CD4-positive, alpha-beta T cell treated with Interleukin-17A for 1 hour (primary cell): ENCODE measurements around the gene CRYBG1.

Source experiments
- DNase-seq: peaks from one replicate; pipeline ENCODE4 v3.0.0-alpha.2; 2020

CRYBG1 gene

GRCh38 chr6:106360410-106360988 lies at the start of gene CRYBG1:
TSS of gene CRYBG1 (plus strand) at chr6:106360717. CDS start at chr6:106360909, 192 bp downstream.
- peak; percentile 79 for DNase-seq

GRCh38 chr6:106315765-106316374 lies 44.6 kb upstream of the CRYBG1 start:
- DNase-seq = no peak

DNA sequence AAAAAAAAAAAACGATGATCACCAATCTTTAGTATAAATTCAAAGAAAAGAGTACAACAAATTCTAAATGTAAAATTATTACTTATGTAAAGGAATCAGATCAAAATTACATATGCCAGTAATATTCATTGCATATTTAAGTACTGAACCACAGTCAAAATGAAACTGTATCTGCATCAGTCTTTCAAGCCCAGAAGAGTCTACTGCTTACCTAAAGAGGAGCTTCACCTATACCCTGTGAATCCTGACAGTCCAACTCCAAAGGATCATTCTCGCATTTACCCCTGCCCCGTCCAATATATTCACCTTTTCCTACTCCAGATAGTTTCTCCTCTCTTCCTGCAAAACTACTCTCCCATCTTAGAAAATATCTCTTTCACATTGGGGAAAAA lies 44.1 kb upstream of the CRYBG1 start:
- DNase-seq = no peak

DNA sequence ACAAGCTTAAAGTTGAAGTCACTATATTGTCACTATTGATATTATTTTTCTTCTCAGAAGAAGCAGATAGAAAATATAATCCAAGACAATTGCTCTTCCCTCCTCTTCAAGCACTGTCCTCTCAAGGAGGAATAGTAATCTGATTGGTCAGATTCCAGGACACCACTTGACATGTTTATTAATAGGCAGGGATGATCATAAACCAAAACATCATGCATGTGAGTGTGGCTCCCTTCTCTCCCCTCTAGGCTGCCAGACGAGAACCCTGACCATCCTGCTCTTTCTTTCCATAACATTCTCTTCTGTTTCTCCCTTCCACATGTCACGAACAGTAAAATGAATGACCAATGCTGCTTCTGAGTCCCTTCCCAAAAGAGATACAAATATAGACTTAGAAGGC lies 42.5 kb upstream of the CRYBG1 start:
- DNase-seq = no peak

DNA sequence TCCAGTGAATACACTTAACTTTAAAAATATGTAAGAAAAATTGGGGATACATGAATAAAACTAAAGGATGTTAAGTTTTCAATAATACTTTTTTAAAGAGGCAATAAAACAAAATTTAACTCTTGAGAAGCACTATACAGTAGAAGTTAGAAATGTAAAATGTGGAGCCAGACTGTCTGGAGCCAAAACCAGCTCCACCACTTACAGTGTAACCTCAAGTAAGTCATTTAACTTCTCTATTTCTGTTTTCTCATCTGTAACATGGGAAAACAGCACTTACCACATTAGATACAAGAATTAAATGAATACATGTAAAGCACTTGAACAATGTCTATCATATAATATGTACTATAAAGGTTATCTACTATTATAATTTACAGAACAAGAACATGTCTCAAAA lies 41.7 kb upstream of the CRYBG1 start:
- no peak for DNase-seq

DNA sequence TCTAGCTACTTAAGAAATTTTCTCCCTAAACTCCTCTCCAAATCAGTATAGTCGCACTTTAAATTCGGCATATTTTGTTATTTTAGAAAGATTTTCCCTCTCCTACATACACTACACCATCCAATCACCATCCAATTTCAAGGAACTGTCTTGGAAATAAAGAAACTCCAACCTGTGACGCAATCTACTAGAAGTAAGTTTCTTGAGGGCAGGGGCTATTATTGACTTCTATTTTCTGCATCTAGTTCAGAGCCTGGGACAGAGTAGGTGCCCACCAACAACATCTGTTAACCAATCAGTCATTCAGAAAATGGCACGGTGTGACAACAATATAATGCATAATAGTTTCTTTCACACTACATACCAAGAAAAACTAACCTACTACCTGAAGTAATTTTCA lies 38.6 kb upstream of the CRYBG1 start:
- DNase-seq = no peak

GRCh38 chr6:106324726-106325335 lies 35.7 kb upstream of the CRYBG1 start:
- DNase-seq = no peak

- peak; percentile 100 for DNase-seq
These were observed 35.0 kb upstream of the CRYBG1 start, which contains the start of gene ATG5 for GRCh38 chr6:106325336-106326178. TSS of gene ATG5 (minus strand) at chr6:106325760. CDS start at chr6:106316208, 9,552 bp downstream.

- peak; percentile 73 for DNase-seq
These were observed 25.7 kb upstream of the CRYBG1 start for GRCh38 chr6:106334646-106335448.

DNA sequence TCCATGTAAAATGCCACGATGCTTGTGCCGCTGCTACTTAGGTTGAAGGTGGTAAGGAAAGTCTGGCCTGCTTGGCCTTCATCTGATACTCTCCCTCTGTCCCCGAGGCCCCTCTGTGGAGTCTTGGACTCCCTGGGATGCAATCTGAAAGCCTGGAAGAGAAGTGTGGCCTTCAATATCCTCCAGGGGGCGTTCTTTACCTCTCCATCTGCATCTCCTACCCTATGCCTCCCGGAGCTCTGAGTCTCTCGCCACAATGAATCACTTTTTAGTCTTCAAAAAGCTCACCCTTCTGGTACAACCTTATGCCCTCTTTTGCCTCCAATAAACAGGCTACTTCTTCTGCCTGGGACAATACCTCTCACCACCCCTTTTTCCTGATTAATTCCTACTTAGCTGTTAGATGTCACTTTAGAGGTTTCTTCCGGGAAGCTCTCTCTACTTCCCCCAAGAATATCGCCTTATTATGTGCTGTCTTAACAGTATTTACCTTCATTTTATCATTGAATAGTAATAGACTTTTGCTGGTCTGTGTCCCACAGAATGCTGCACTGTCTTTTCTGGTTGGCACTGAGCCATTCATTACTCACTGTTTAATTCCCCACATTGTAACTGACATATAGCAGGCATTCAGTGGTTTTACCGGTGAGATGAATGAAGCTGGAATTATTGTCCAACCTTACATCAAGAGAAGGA lies 21.0 kb upstream of the CRYBG1 start:
- DNase-seq = peak; percentile 59

- DNase-seq = no peak
These were observed 13.3 kb upstream of the CRYBG1 start for GRCh38 chr6:106347219-106347618.

GRCh38 chr6:106356378-106356777 lies 4.1 kb upstream of the CRYBG1 start:
- no peak for DNase-seq

GRCh38 chr6:106359959-106360409 lies 533 bp upstream of the CRYBG1 start:
- no peak for DNase-seq

GRCh38 chr6:106360989-106361430 lies 493 bp downstream of the CRYBG1 start:
- peak; percentile 12 for DNase-seq

DNA sequence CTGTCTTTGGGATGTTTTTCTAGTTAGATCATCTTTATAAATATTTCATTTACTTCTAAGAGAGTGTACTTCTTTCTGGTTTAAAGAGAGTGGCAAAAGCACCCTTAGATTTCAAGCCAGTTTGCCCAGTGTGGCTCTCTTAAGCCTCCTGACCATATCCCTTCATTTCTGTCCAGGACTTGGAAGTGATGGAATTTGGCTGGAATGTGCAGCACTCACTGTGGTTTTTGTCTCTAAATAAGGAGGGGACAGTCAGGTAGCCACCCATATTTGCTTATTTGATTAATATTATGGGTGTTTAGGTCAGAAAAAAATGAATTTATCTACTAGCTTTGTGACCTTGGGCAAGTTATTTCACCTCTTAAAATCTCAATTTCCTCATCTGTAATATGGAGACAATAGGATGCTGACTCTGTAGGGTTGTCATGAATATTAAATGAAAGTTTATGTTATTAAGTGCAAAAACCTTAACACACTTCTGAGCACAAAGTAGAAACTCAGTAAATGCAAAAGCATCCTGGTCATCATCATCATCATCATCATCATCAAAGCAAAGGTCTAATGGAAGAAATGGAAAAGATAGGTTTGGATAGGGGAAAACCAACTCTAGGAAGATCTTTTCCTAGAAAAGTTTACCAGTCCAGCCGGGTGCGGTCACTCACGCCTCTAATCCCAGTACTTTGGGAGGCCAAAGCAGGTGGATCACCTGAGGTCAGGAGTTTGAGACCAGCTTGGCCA lies 3.1 kb downstream of the CRYBG1 start:
- DNase-seq = no peak

GRCh38 chr6:106369739-106370138 lies 9.2 kb downstream of the CRYBG1 start:
- DNase-seq = no peak

GRCh38 chr6:106370639-106371038 lies 10.1 kb downstream of the CRYBG1 start:
- no peak for DNase-seq

GRCh38 chr6:106372838-106373501 lies 12.5 kb downstream of the CRYBG1 start:
- no peak for DNase-seq

- no peak for DNase-seq
These were observed 13.2 kb downstream of the CRYBG1 start for GRCh38 chr6:106373502-106374239.

GRCh38 chr6:106377061-106377540 lies 16.6 kb downstream of the CRYBG1 start:
- no peak for DNase-seq
